ENCODE measurements around the gene PGM1.

PGM1 gene

GRCh38 chr1:63693944-63694571, 100.8 kb downstream of the PGM1 start:
- no peak for DNase-seq (ENCODE audit: extremely low read depth in 1 of 2, low read depth in 1 of 2)

DNA sequence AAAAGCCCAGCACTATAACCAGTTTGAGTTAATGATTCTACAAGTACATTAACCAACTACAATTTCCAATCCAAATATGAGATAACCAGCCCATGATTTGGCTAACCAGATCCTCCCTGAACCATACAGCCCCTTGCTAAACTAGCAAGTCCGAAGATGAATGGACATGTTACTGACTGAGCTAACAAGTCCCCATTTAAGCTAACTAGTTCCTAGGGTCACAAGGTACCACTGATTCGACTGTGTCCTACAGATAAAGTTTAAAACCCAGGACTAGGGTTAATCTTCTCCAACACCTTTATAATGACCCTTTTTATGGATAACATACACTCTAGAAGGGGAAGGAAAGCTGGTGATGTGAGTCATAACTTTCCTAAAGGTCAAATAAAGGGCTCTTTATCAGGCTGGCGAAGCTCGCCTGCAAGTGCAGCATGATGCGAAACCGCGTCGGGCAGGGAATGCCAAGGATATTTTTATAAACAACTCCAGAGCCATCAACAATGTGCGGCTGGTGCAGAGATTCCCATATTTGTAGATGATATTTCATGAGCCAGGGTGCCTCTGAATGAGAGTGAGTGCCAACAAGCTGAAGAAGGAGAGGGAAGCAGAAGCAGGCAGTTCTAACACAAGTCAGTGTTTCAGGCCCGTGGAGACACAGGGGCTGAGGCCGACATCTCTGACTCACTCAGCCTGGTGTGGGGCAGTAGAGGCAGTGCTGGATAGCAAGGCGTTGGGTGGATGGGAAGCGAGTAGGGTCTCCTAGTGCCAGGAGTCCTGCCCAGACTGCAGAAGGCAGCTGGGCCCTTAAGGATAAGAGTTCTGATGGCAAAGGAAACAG, 105.0 kb downstream of the PGM1 start:
- DNase-seq (ENCODE audit: extremely low read depth in 1 of 2, low read depth in 1 of 2): no peak

DNA sequence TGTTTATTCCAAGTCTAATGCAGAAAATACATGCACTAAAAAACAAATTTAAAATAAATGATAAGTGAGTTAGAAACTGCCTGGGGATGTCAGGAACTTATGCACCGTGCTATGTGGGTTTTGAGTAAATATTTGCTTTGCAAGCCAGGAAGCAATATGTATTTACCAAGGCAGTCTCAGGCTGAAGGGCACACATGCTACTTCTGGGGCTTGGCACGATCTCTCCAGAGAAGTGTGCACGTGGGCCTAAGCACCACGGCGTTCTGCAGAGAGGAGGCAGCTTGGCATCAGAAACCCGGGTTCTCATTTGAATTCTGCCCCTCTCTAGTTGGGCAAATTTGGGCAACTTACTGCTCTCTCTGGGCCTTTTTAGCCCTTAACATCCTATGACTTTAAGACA, 108.0 kb downstream of the PGM1 start:
- no peak for DNase-seq (ENCODE audit: extremely low read depth in 1 of 2, low read depth in 1 of 2)

GRCh38 chr1:63703701-63704107, 110.5 kb downstream of the PGM1 start:
- no peak for DNase-seq (ENCODE audit: extremely low read depth in 1 of 2, low read depth in 1 of 2)

DNA sequence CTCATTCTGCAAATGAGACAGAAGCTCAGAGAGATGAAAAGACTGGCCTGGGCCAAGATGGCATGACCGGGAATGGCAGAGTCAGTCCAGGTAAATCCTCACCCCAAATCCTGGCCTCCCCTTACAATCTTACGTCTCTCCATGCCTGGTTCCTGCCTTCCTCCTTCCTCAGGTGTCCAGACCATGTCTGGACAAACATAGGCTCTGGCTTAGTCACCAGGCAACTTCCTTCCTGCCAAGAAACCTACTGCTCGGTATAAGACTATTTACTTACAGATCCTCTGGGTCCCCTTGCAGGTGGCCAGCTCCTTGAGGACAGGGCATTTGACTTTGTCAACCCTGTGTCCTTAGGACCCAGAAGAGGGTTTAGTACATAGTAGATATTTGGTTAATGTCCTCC, 111.2 kb downstream of the PGM1 start:
- no peak for DNase-seq (ENCODE audit: extremely low read depth in 1 of 2, low read depth in 1 of 2)

- no peak for DNase-seq (ENCODE audit: extremely low read depth in 1 of 2, low read depth in 1 of 2)
These were observed 111.9 kb downstream of the PGM1 start for GRCh38 chr1:63705078-63705477.

DNA sequence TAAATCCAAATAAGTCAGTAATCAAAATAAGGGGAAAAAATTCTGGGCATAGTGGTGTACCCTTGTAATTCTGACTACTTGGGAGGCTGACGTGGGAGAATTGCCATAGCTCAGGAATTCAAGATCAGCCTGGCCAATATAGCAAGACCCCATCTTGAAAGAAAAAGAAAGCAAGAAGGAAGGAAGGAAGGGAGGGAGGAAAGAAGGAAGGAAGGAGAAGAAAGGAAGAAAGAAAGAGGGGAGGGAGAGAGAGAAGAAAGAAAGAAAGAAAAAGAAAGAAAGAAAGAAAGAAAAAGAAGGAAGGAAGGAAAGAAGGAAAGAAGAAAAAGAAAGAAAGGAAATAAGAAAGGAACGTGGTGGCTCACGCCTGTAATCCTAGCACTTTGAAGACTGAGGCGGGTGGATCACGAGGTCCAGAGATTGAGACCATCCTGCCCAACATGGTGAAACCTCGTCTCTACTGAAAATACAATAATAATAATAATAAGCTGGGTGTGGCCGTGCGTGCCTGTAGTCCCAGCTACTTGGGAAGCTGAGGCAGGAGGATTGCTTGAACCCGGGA, 116.1 kb downstream of the PGM1 start:
- no peak for DNase-seq (ENCODE audit: extremely low read depth in 1 of 2, low read depth in 1 of 2)

All from stimulated activated CD8-positive, alpha-beta memory T cell treated with anti-CD3 and anti-CD28 coated beads, Interleukin-7, amount 100 ng/mL, for 48 hours (primary cell).